GM18861 (cell line): Measurements from ENCODE around the gene HSFX3.
"Not testable (repeated sequence)": the region's sequence is repeated elsewhere in the genome, so short reads cannot be mapped to it uniquely, and the experiment has no call there.

ENCODE experiments used
- ATAC-seq: cut with Tn5 transposase; IDR thresholded peaks from one replicate; pipeline ENCODE4 v1.9.1; 2021; ENCODE audit not compliant: unreplicated experiment

HSFX3 gene, protein sequence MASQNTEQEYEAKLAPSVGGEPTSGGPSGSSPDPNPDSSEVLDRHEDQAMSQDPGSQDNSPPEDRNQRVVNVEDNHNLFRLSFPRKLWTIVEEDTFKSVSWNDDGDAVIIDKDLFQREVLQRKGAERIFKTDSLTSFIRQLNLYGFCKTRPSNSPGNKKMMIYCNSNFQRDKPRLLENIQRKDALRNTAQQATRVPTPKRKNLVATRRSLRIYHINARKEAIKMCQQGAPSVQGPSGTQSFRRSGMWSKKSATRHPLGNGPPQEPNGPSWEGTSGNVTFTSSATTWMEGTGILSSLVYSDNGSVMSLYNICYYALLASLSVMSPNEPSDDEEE

DNA sequence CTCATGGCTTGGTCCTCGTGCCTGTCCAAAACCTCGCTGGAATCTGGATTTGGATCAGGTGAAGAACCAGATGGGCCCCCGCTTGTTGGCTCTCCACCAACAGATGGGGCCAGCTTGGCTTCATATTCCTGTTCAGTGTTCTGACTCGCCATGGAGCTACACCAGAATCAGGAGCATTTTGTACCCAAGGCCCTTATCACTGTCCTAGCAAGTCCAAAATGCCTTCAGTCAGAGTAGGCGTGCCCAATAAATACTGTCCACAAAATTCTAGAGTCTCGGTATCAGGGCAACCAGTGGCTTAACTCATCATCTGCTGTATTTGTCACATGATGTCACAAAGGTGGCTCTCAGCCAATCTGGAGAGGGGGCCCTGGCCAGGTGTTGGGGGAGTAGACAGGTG lies at the start of gene HSFX3:
Gene HSFX3 (minus strand): TSS at position 224 of the 400 bp plus-strand sequence. CDS start 72 bp downstream, at position 152.
- not testable (repeated sequence) for ATAC-seq

GRCh38 chrX:149598603-149599002 lies 48.9 kb upstream of the HSFX3 start:
- ATAC-seq = not testable (repeated sequence)

DNA sequence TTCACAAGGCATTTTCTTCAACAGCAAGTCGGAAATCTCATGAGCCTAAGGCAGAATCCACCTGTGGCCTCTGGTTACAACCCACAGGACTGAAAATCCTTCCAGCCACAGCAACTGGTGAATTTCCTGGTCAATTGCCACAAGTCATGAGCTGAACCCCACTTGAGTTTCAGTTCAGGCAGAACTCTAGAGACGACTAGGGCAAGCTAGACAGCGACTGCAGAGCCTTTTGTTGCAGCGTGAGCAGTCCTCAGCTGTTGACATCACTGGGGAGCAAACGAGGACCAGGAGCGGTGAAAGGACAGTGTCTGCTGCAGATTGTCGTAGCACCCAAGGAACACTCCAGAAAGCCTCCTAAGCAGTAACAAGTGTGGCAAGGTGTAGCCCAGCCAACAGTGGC lies 46.2 kb upstream of the HSFX3 start:
- not testable (repeated sequence) for ATAC-seq

DNA sequence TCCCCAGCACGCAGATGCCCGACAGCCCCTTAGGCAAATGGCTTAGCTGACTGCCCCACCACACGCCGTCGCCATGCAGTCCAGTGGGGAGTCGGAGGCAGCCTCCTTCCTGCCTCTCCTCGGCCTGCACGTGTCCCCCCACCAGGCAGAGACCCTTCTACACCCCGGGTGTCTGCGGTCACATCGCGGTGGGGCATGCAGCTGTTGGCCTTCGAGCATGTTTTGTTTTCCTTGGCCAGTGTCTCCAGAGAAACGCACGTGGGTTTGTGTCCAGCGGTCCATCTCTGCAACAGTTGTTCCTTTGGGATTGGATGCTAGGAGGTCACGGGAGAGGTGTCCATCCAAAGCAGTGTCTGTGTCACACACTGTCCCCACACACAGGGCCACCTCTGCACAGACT lies 45.5 kb upstream of the HSFX3 start, which contains the start of gene HSFX2:
Gene HSFX2 (minus strand): TSS at position 101 of the 400 bp plus-strand sequence. CDS start 614 bp downstream, outside the sequence.
- ATAC-seq = not testable (repeated sequence)

DNA sequence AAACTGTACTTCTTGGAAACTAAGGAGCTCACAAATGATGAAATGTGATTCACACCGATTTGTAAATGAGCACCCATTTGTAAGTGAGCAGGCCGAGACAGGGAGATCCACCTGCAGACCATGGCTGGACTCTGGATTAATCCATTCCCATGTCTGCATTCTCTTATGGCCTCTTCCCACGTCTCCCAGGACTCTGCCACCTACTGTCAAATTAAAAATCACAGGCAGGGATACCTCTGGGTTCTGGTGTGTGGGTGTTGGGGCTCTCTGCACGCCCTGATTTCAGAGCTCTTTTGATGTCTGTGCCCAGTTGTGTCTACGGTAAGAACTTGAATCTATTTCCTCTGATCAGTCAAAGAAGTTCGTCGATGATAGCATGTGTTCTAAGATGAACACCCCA lies 41.3 kb upstream of the HSFX3 start:
- ATAC-seq = not testable (repeated sequence)

DNA sequence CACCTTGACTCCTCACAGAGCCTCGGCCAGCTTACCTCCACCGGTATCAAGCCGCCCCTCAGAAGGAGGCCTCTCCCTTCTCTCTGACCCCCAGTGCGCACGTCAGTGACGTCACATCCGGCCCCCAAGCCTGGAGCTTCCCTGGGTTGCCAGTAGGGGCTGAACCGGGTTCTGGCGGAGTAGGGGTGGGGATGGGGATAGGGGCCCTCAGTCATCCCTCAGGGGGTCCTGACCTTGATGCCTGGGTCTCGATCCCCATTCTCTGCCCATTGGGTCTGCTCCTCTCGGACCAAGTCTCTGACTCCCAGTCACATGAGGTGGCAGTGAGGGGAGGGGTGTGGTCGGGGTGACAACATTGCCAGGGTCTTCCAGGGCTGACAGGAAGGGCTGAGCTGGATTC lies 37.6 kb upstream of the HSFX3 start, which contains the start of gene MAGEA9B:
Gene MAGEA9B (minus strand): TSS at position 101 of the 400 bp plus-strand sequence. CDS start 4,280 bp downstream, outside the sequence.
- not testable (repeated sequence) for ATAC-seq

GRCh38 chrX:149585631-149586030 lies 35.9 kb upstream of the HSFX3 start:
- not testable (repeated sequence) for ATAC-seq

GRCh38 chrX:149573456-149573855 lies 23.7 kb upstream of the HSFX3 start:
- ATAC-seq = peak; percentile 99

- ATAC-seq = no peak
Measured at GRCh38 chrX:149572743-149573142, 23.0 kb upstream of the HSFX3 start.

DNA sequence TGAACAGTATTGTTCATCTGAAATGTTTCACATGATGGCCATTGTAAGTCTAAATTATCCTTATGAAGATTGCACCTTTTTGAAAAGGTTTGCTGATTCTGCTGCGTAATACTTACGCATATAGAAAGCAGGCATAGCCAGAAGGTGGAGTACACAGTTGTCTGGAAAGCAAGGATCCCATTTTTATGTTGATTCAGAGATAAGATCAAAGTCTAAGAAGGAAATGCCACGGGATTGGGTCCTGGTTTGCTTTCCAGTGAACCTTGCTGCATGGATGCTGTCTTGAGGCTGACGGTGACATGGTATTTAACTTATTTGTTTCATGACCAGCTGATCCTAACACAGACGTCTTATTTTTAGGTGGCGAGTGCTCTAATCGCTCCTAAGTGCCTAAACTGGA lies 22.0 kb upstream of the HSFX3 start:
- no peak for ATAC-seq

GRCh38 chrX:149570668-149571067 lies 20.9 kb upstream of the HSFX3 start:
- ATAC-seq = no peak

DNA sequence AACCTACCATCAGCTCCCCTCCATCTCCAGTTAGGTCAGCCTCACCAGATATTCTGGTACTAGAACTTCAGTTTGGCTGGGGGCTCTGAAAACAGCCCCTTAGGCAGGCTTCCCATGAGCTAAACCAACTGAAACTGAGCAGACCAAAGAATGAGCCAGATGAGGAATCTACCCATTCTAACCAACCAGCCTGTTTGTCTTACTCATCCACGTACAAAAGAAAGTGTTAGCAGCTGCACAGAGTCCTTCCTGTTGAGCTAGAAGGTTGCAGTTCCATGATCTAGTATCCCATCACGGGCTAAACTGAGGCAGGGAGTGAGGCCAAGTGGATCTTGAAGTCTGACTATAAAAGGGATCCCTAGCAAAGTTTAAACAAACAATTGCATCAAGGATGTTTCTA lies 20.0 kb upstream of the HSFX3 start:
- no peak for ATAC-seq

DNA sequence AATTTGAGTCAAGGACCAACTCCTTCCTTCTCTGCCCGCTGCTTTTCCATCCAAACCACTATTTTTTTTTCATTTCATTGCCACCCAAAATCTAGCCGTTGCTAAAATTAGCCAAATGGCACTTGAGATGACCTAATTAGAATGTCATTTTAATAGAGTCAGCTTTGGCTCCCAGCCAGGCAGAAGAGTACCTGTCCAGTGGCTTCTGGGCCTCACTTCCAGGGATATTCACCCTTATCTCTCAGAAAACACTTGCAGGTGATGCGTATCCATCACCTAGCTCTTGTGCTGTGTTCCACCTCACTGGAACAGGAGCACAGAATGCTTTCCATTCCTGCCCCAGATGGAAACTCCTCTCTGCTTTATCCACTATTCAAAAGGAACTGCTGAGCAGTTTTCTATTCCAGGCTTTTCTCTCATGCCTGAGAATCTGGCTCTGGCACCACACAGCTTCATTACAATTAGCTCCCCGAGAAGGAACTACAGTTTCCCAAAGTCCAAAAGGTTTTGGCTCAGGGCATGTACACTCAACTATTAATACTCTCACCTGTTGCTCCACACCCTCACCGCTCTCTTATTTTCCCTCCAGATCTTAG lies 19.1 kb upstream of the HSFX3 start:
- no peak for ATAC-seq

DNA sequence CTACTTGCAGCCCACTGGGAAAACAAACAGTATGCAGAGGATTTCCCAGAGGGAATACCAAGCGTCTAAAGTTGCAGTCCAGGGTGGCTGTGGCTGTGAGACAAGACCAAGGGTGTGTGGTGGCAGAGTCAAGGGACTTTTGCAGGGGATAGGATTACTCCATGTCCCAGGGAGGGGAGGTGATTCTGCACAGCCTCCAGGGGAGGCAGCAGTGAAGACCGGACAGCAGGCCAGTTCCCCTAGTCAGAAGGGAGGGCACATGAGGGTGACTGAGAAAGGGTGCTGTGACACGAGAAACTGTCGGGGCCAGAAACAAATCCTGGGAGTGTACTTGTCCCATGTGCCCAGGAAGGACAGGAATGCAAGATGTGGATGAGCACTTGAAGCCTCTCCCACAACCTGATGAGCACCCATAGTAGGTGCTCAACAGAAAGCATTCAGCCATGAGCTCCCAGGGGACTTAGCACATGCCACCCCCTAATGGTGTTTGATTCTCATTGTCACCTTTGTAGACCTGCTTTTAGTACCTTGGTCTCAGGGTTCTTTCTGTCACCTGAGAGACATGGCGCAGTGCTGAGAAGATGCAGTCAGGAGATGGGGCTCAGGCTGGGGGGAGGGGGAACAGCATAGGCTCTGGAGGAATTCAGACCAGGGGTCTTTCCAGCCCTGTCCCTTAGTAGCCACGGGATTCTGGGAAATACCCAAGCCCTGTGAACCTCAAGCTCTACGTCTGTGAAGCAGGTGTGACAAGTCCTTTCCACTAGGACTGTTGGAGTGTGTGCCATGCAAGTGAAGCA lies 18.1 kb upstream of the HSFX3 start:
- ATAC-seq = no peak

DNA sequence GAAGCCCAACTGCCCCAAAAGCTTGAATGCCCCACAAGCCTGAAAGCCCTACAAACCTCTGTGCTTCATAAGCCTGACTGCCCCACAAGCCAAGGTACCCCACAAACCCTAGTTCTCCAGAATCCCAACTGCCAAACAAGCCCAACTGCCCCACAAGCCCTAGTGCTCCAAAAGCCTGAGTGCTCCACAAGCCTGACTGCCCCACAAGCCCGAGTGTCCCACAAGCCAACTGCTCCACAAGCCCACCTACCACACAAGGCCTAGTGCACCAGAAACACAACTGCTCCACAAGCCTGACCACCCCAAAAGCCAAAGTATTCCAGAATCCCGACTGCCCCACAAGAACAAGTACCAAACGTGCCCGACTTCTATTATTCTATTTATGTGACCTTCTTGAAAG lies 13.6 kb upstream of the HSFX3 start:
- ATAC-seq = no peak

DNA sequence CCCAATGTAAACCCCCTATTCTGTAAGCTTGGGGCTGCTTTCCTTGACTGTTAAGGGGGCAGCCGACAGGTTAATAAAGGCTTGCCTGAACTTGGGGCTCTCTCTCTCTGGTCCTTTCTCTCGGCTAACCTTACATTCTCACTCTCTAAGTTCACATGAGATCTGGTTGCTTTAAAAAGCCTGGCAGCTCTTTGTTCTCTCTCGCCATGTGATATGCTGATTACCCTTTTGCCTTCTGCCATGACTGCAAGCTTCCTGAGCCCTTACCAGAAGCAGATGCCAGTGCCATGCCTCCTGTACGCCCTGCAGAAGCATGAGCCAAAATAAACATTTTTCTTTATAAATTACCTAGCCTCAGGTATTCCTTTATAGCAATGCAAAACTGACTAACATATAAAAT lies 5.5 kb upstream of the HSFX3 start:
- ATAC-seq = not testable (repeated sequence)

- not testable (repeated sequence) for ATAC-seq
Measured at GRCh38 chrX:149551939-149552248, 2.2 kb upstream of the HSFX3 start.

- not testable (repeated sequence) for ATAC-seq
Measured at GRCh38 chrX:149551245-149551938, 1.7 kb upstream of the HSFX3 start.

DNA sequence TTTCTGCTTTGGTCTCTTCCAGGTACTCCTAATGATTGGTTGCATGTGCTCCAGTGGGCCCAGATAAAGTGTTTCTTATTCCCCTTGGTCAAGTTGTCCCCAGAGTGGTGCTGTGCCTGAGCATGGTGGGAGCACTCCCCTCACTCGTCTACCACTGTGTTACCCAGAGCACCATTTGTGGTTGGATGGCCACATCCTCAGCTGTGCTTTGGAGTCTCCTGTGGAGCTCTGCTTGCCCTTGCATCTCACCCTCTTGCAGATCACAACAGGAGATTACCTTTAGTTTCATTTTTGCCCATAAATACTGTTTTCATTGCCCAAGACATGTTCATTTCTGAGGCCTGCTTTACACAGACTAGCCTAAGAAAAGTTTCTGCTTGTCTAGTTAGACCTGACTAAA lies 730 bp upstream of the HSFX3 start:
- not testable (repeated sequence) for ATAC-seq

GRCh38 chrX:149547782-149548181 lies 1.9 kb downstream of the HSFX3 start:
- not testable (repeated sequence) for ATAC-seq

DNA sequence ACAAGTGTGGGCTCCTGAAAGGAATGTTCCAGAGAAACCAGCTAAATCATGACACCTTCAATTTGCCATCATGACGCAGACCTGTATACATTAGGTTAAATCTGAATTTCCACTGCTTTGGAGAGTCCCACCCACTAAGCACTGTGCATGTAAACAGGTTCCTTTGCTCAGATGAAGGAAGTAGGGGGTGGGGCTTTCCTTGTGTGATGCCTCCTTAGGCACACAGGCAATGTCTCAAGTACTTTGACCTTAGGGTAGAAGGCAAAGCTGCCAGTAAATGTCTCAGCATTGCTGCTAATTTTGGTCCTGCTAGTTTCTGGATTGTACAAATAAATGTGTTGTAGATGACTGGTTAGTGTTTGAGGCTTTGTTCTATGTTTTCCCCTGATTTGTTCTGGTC lies 2.8 kb downstream of the HSFX3 start:
- not testable (repeated sequence) for ATAC-seq
